Muscle of leg (tissue), 11 donors: ENCODE data around the gene HIPK2. TPM values are rescaled to one million over a fixed set of nuclear protein-coding genes. Genes with fewer than 3 reads are reported as not detected.

Source experiments
- DNase-seq: peaks from one replicate; pipeline ENCODE4 v3.0.0; 2013
- H3K27ac ChIP-seq: one replicate; pipeline ENCODE4 v1.5.1; 2013; ENCODE audit warnings: mild to moderate bottlenecking, low read length, control low read depth
- H3K27me3 ChIP-seq: one replicate; pipeline ENCODE4 v1.6.1; 2013; ENCODE audit warnings: low read length; ENCODE audit not compliant: control insufficient read depth, insufficient read depth
- H3K36me3 ChIP-seq: one replicate; pipeline ENCODE4 v1.6.1; 2013; ENCODE audit warnings: low read length; ENCODE audit not compliant: control insufficient read depth, insufficient read depth
- H3K4me1 ChIP-seq: one replicate; pipeline ENCODE4 v1.6.1; 2013; ENCODE audit warnings: low read length; ENCODE audit not compliant: control insufficient read depth, insufficient read depth
- H3K4me3 ChIP-seq: one replicate; pipeline ENCODE4 v1.5.1; 2013; ENCODE audit warnings: low read length, control low read depth
- H3K9me3 ChIP-seq: replicated peaks from 2 replicates; pipeline ENCODE4 v1.6.1; 2013; ENCODE audit warnings: low read depth, low read length; ENCODE audit not compliant: control insufficient read depth
- WGBS: methylation state at CpG from one replicate; pipeline ENCODE4 v1.1.5; 2013; ENCODE audit warnings: missing lambda C conversion rate; ENCODE audit not compliant: insufficient coverage; 5-methylcytosine and 5-hydroxymethylcytosine counted together
- polyA plus RNA-seq, 8 donors: library from polyadenylated mRNA; unstranded; fragments of 120-200 nt; gene quantifications; one replicate each; pipeline versions ENCODE4 v1.2.1 to v1.2.3, GENCODE V29; 2013; ENCODE audit warnings: inconsistent platforms in 1 of 8, low replicate concordance in 1 of 8; ENCODE audit not compliant: insufficient read length in 8 of 8, insufficient read depth in 1 of 8
- total RNA-seq: library from RNA; stranded (reverse); fragments of 120-200 nt; gene quantifications from one replicate; pipeline ENCODE4 v1.2.4, GENCODE V29; 2013

Gene HIPK2
- total and polyA plus RNA-seq, 9 donors = 6.6 to 14.2 (median 10.3) TPM

DNA sequence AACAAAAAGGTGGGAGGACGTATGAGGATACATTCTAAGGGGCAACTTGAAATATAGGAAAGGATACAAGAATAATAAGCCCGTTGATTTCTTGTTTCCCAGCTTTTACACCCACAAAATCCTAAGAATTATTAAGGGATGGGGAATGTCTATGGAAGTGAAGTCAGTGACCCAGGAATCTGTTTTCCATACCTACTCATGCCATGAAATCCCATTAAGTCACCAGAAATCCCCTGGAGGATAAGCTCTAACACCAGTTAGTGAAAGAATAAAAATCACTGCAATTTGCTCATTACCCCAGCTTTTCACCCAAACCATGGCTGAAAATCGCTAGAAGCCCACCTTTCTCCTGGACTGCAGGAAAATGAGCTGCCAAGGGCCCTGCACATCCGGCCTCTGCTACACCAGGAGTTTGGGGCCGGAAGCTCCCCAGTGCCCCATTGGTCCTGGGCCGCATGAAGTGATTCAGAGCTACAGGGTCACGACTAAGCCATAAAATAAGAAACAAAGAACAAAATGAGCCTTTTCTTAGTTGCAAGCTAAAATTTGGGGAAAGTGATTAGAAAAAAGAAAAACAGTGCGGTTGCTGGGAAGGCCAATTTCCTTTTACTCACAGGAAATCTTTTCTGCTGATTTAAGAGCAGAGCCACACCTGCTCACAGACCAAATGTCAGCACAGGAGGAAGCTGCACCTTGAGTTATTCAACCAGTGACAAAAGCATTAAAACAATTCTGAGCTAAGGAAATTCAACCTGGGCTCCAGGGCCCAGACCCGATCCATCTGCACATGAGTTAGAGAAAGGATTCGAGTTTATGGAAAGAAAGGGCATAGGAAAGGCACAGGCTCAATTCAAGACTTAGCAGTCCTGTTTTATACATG lies 40.3 kb downstream of the HIPK2 start:
- WGBS = 48% methylated on average over 4 of the region's 10 CpGs
- H3K36me3 ChIP-seq = no peaks in the 10 kb centered on the region
- no peaks in the 10 kb centered on the region for H3K9me3 ChIP-seq
- DNase-seq = no peak
- no peaks in the 10 kb centered on the region for H3K27me3 ChIP-seq
- H3K27ac ChIP-seq = peak overlapping the region; percentile 37
- peaks cover 26% of the 10 kb centered on the region for H3K4me1 ChIP-seq
- no peak overlapping the region for H3K4me3 ChIP-seq

DNA sequence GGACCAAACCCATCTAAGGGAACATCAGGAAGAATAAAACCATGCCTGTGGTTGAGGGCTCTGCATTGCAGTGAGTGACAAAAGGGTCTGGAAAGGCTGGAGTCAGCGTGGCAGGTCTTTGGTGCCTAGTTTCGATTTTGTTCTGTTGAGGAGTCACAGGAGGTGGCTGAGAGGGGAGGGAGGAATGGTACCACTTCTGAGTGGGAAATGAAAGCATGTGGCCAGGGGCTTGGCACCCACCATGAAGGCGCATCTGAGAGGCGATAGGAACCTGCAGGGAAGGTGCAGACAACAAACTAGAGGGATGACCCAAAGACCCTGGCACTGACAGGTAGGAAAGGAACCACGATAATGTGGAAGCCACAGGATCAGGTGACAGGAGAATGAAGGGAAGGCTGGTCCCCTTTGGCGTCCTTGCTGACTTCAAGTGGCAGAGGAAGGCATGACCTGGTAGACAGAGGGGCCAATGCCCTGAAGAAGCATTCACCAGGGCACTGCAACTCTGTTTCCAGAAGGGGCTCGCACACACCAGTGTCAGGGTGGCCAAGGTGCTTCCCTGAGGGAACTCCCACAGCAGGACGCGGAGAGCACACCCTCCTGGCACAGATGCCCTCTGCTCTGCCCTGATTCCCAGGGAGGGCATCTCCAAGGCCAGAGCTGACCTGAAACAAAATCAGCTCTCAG lies 41.7 kb downstream of the HIPK2 start:
- no peaks in the 10 kb centered on the region for H3K9me3 ChIP-seq
- WGBS = 88% methylated on average over 9 of the region's 9 CpGs
- no peak for DNase-seq
- H3K4me1 ChIP-seq = peaks cover 34% of the 10 kb centered on the region
- H3K36me3 ChIP-seq = no peaks in the 10 kb centered on the region
- H3K27ac ChIP-seq = no peak overlapping the region
- H3K27me3 ChIP-seq = no peaks in the 10 kb centered on the region
- no peak overlapping the region for H3K4me3 ChIP-seq

DNA sequence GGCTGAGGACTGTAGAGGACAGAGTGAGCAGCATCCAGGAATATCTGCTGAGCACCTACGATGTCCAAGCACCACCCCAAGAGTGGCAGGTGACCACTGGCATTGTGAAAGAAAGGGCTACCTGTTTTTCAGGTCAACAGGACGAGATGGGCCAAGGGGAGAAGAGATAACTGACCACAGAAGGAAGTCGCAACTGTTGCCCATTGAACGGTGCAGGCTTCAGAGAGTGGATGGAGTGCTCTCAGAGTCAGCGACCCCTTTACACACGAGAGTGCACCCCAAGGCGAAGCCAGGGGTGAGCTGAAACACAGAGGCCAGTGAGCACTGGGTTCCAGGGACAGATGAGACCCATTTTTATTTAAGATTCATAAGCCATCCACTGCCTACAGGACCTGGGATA lies 42.3 kb downstream of the HIPK2 start:
- Histone ChIP-seq H3K27me3 (no peaks in the 10 kb centered on the region), H3K27ac (no peak overlapping the region), H3K4me3 (no peak overlapping the region), H3K36me3 (no peaks in the 10 kb centered on the region), H3K4me1 (peaks cover 33% of the 10 kb centered on the region), H3K9me3 (no peaks in the 10 kb centered on the region)
- no peak for DNase-seq
- WGBS = 97% methylated on average over 7 of the region's 7 CpGs

DNA sequence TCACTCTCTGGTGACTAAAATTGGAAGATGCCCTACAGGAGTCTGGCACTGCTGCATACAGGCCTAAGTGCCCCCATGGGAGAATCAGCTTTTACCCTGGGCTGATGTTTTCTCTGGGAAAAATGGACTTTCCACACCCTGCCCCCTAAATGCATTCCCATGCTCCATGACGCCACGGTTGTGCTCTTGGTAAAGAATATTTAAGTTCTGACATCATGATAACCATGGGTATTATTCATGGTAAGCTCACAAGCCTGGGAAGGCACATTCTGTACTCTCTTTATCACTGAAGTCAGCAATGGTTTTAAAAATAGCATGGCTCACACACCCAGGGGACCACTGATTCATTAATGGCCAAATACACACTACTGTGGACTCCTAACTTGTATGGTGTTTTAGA lies 43.4 kb downstream of the HIPK2 start:
- Histone ChIP-seq H3K9me3 (no peaks in the 10 kb centered on the region), H3K27me3 (no peaks in the 10 kb centered on the region), H3K36me3 (peaks cover under 1% of the 10 kb centered on the region), H3K27ac (no peak overlapping the region), H3K4me1 (peaks cover 28% of the 10 kb centered on the region), H3K4me3 (no peak overlapping the region)
- no CpG with 5 or more reads among the region's 2 CpGs for WGBS
- peak; percentile 51 for DNase-seq

DNA sequence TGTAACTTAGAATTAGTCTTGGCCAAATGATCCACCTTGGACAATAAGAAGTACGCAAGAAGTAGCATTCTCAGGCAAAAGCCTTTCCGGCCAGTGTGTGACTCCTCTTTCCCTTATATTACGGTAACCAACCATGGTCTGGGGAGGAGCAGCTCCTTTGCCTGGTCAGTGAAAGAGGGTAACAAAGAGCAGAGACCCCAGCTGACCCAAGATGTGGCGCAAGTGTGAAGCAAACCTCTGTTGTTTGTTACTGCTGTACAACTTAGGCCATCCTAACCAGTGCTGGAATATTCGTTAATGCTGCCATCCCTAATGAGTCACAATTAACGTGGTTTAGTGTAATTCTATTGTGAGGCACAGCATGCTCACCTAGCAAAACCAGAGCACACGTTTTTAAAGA lies 44.0 kb downstream of the HIPK2 start:
- H3K27me3 ChIP-seq = no peaks in the 10 kb centered on the region
- no peak for DNase-seq
- peaks cover 28% of the 10 kb centered on the region for H3K4me1 ChIP-seq
- no peaks in the 10 kb centered on the region for H3K9me3 ChIP-seq
- H3K36me3 ChIP-seq = peaks cover 3% of the 10 kb centered on the region
- no peak overlapping the region for H3K27ac ChIP-seq
- 100% methylated on average over 2 of the region's 7 CpGs for WGBS
- H3K4me3 ChIP-seq = no peak overlapping the region

DNA sequence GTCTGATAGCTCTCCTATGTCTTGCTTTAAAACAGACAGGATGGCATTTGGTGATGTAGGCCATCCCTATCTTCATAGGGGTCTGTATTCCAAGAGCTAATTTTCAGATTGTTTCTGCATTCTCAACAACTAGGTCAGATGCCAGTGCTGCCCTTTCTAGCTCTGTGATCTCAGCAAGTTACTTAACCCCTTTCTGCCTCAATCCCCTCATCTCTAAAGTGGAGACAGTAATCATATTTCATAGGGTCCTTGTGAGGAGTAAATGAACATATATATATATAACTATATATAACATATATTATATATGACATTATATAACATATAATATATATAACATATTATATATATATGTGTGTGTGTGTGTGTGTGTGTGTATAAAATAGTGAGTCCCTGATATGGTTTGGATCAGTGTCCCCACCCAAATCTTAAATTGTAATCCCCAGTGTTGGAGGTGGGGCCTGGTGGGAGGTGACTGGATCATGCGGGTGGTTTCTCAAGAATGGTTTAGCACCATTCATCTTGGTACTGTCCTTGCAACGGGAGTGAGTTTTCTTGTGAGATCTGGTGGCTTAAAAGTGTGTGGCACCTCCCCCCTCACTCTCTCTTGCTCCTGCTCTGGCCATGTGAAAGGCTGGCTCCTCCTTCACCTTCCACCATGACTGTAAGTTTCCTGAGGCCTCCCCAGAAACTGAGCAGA lies 45.2 kb downstream of the HIPK2 start:
- peaks cover 24% of the 10 kb centered on the region for H3K4me1 ChIP-seq
- peak overlapping the region; percentile 10 for H3K27ac ChIP-seq
- H3K4me3 ChIP-seq = no peak overlapping the region
- no peak for DNase-seq
- no CpG with 5 or more reads among the region's 2 CpGs for WGBS
- H3K27me3 ChIP-seq = no peaks in the 10 kb centered on the region
- no peaks in the 10 kb centered on the region for H3K9me3 ChIP-seq
- H3K36me3 ChIP-seq = peaks cover 3% of the 10 kb centered on the region

DNA sequence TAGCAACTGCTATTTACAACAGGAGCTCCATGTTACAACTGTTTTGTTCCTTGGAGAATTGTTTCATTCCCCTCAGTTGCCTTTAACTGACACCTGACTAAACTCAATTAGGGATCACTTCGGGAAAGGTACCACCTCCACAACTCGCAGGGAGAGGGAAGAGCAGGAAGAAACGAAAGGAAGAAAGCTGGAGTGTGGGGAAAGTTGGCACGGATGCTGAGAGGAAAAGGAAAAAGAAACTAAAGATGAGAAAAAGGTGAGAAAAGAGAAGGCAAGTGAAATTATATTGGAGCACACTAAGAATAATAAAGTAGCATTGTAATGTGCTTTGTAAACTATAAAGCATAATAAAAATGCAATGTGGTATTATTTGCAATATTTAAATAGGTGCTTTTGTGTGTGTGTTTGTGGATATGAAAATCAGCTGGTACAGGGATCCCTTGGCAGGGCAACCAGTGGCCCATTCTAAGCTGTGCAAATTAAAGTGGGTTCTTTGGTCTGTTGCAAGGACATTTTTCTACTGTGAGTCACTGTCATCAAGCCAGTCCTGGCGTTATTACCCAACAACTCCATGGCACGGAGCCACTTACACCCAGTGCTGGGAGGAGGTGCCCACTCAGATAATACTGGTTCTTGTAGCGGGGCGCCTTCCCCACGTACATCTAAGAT lies 45.9 kb downstream of the HIPK2 start:
- Histone ChIP-seq H3K27me3 (no peaks in the 10 kb centered on the region), H3K36me3 (peaks cover 3% of the 10 kb centered on the region), H3K9me3 (no peaks in the 10 kb centered on the region), H3K4me1 (peaks cover 21% of the 10 kb centered on the region), H3K4me3 (no peak overlapping the region), H3K27ac (peak overlapping the region; percentile 52)
- DNase-seq = peak; percentile 29
- WGBS = 78% methylated on average over 4 of the region's 9 CpGs

DNA sequence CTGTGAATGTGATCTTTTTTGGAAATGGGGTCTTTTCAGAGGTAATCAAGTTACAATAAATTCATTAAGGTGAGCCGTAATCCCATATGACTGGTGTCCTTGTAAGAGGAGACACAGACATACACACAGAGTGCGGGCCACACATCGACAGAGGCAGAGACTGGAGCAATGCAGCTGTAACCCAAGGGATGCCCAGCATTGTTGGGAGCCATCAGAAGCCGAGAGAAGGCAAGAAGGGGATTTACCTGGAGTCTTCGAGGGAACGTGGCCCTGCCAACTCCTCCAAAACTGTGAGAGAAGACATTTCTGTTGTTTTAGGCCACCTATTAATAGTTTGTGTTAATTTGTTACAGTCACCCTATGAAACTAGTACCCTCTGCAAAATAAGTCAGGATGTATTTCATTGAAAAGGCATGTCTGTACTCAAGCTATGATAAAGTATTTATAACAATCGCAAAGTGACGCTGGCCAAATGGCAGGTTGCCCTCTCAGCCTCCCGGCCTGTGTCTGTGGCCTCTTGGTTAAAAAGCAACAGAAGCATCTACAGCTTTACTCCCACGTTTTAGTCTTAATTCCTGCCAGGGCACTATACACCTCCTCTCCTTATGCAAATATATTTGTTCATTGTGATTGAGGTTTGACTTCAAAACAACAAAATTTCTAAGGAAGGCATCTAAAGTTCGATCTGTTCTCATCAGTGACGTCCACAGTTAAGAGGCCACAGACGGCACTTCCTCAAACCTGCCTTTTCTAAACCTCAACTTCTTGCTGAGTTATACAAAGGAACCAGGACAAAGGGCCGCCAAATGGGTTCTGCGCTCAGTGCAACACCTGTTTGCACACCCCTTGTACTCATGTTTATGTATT lies 46.8 kb downstream of the HIPK2 start:
- DNase-seq = peak; percentile 35
- Histone ChIP-seq H3K27me3 (no peaks in the 10 kb centered on the region), H3K9me3 (no peaks in the 10 kb centered on the region), H3K27ac (no peak overlapping the region), H3K36me3 (peaks cover 3% of the 10 kb centered on the region), H3K4me3 (no peak overlapping the region), H3K4me1 (peaks cover 21% of the 10 kb centered on the region)
- WGBS = 42% methylated on average over 7 of the region's 15 CpGs

DNA sequence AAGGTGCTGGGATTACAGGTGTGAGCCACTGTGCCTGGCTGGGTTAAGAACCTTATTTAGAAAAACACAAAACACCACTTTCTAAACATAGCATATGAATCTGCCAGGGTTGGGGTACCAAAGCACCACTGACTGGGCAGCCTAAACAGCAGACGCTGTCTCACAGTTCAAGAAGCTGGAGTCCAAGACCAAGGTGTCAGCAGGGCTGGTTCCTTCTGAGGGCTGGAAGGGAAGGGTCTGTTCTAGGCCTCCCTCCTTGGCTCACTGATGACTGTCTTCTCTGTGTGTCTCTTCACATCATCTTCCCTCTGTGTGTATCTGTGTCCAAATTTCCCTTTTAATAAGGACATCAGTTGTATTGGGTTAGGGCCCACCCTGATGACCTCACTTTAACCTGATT lies 49.6 kb downstream of the HIPK2 start:
- 100% methylated on average over 1 of the region's 1 CpG for WGBS
- peaks cover 16% of the 10 kb centered on the region for H3K4me1 ChIP-seq
- no peak overlapping the region for H3K4me3 ChIP-seq
- H3K27ac ChIP-seq = no peak overlapping the region
- no peaks in the 10 kb centered on the region for H3K27me3 ChIP-seq
- no peaks in the 10 kb centered on the region for H3K9me3 ChIP-seq
- peaks cover 3% of the 10 kb centered on the region for H3K36me3 ChIP-seq
- DNase-seq = no peak
